HG02798 (cell line): ENCODE measurements around the gene NADK2.

Experiments used
- ATAC-seq: cut with Tn5 transposase; IDR thresholded peaks from one replicate; pipeline ENCODE4 v1.9.1; 2021; ENCODE audit warnings: mild to moderate bottlenecking; ENCODE audit not compliant: unreplicated experiment, poor library complexity

The NADK2 gene

GRCh38 chr5:36172599-36172998, 69.1 kb downstream of the NADK2 start:
- ATAC-seq = no peak

GRCh38 chr5:36170832-36171424, 70.8 kb downstream of the NADK2 start:
- ATAC-seq = no peak

- ATAC-seq = no peak
These were observed 73.0 kb downstream of the NADK2 start for GRCh38 chr5:36168737-36169136.

- ATAC-seq = no peak
These were observed 77.3 kb downstream of the NADK2 start for GRCh38 chr5:36164461-36164860.

- no peak for ATAC-seq
These were observed 78.8 kb downstream of the NADK2 start for GRCh38 chr5:36162810-36163486.

GRCh38 chr5:36161361-36161760, 80.4 kb downstream of the NADK2 start:
- ATAC-seq = no peak

GRCh38 chr5:36160617-36161016, 81.1 kb downstream of the NADK2 start:
- ATAC-seq = no peak

- no peak for ATAC-seq
These were observed 83.6 kb downstream of the NADK2 start for GRCh38 chr5:36158144-36158543.

GRCh38 chr5:36156619-36157018, 85.1 kb downstream of the NADK2 start:
- no peak for ATAC-seq

GRCh38 chr5:36156121-36156601, 85.6 kb downstream of the NADK2 start:
- no peak for ATAC-seq

- no peak for ATAC-seq
These were observed 86.4 kb downstream of the NADK2 start for GRCh38 chr5:36155291-36155690.

GRCh38 chr5:36153726-36154125, 88.0 kb downstream of the NADK2 start:
- ATAC-seq = no peak

GRCh38 chr5:36153298-36153677, 88.4 kb downstream of the NADK2 start:
- ATAC-seq = no peak

- no peak for ATAC-seq
These were observed 89.1 kb downstream of the NADK2 start for GRCh38 chr5:36152324-36153297.

GRCh38 chr5:36151434-36152323, 90.0 kb downstream of the NADK2 start, which contains the start of the genes LMBRD2 and SKP2:
LMBRD2 (minus strand) TSS chr5:36151887; CDS start chr5:36143349, 8,538 bp downstream.
SKP2 (plus strand) TSS chr5:36152111; CDS start chr5:36152263, 152 bp downstream.
- ATAC-seq = peak; percentile 99

- peak; percentile 11 for ATAC-seq
These were observed 90.9 kb downstream of the NADK2 start for GRCh38 chr5:36150676-36151433.

- no peak for ATAC-seq
These were observed 94.0 kb downstream of the NADK2 start for GRCh38 chr5:36147681-36148080.

- ATAC-seq = no peak
These were observed 95.3 kb downstream of the NADK2 start for GRCh38 chr5:36146390-36146789.

GRCh38 chr5:36145311-36145710, 96.4 kb downstream of the NADK2 start:
- ATAC-seq = no peak
